OCI-LY3 (cell line): ENCODE data around the gene CYGB.

Experiments
- EZH2phosphoT487 ChIP-seq: fragments of 200-600 bp; shearing (Covaris generic); IDR thresholded peaks from 2 replicates; pipeline ENCODE4 v1.6.1; 2018; ENCODE audit warnings: antibody characterized with exemption, mixed run types, low read depth
- TF ChIP-seq, protein P1 (sequence below): fragments of 200-600, 300-600 bp; sonication (generic); IDR thresholded peaks from 2 replicates; pipeline ENCODE4 v1.5.1; 2014; ENCODE audit warnings: antibody characterized with exemption, low read length, low read depth

DNA sequence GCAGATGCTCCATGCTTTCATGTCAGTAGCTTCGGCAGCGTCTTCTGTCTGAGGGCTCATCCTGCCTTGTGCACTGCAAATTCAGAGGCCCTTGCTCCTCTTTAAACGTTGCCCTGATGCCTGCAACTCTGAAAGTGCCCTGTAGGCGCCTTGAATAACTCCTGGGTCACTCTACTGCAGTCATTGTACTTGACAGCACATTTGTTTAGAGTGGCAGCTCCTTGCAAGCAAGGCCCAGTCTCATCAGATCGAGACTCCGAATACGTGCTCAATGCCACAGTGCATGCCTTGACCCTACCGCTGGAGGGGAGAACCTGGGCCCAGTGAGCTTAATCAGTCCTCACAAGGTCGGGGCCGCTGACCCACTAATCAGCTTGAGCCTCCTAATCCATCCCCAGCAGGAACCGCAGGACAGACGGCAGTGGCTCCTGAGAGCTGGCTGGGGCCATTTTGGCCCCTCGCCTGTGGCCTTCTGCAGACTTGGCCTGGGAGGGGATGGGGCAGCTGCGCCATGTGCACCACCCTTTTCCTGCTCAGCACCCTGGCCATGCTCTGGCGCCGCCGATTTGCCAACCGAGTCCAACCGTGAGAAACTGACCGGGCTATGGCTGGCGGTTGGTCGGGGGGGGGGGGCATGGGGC lies 2.2 kb upstream of the CYGB start, which contains the start of gene PRCD:
- TF ChIP-seq, protein P1, sequence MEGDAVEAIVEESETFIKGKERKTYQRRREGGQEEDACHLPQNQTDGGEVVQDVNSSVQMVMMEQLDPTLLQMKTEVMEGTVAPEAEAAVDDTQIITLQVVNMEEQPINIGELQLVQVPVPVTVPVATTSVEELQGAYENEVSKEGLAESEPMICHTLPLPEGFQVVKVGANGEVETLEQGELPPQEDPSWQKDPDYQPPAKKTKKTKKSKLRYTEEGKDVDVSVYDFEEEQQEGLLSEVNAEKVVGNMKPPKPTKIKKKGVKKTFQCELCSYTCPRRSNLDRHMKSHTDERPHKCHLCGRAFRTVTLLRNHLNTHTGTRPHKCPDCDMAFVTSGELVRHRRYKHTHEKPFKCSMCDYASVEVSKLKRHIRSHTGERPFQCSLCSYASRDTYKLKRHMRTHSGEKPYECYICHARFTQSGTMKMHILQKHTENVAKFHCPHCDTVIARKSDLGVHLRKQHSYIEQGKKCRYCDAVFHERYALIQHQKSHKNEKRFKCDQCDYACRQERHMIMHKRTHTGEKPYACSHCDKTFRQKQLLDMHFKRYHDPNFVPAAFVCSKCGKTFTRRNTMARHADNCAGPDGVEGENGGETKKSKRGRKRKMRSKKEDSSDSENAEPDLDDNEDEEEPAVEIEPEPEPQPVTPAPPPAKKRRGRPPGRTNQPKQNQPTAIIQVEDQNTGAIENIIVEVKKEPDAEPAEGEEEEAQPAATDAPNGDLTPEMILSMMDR: no peak
- no peak for TF ChIP-seq EZH2phosphoT487
